HEK293T (cell line): ENCODE results near the gene CDK17.

ENCODE experiments used
- FOXK2 ChIP-seq: fragments of 450-650 bp; IDR thresholded peaks from 2 replicates; pipeline ENCODE4 v1.6.1; 2016; ENCODE audit warnings: mild to moderate bottlenecking
- SP1 ChIP-seq: fragments of 450-650 bp; IDR thresholded peaks from 2 replicates; pipeline ENCODE4 v1.6.1; 2017
- SUZ12 ChIP-seq: fragments of 450-650 bp; IDR thresholded peaks from 2 replicates; pipeline ENCODE4 v1.6.1; 2016; ENCODE audit warnings: mild to moderate bottlenecking
- TARDBP ChIP-seq: fragments of 450-650 bp; IDR thresholded peaks from 2 replicates; pipeline ENCODE4 v1.6.1; 2016

DNA sequence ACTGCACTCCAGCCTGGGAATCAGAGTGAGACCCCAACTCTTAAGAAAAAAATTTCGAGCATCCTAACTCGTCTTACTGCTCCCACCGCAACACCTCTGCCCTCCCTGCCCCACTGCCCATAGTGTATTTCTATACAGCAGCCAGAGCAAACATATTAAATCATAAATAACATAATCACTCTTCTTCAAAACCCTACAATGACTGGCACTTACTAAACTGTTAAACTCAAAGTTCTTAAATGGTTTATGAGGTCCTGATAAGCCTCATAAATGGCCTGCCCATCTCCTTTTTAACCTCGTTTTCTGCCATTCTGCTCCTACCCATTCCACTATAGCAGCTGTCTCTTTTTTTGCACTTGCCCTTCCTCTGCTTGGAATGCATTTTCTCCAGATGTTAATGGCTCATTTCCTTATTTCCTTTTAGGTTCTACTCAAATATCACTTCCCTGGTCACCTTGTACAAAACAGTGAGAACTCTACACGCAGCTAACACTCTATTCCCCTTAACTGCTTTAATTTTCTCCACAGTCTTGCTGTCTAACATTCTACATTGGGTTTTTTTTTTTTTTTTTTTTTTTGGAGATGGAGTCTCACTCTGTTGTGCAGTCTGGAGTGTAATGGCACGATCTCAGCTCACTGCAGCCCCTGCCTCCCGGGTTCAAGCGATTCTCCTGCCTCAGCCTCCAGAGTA is 45.2 kb downstream of the CDK17 start:
- TF ChIP-seq SUZ12, result no peak
- TF ChIP-seq FOXK2, result no peak
- no peak for TF ChIP-seq TARDBP
- TF ChIP-seq SP1, result no peak
